PC-3 (cell line): ENCODE results near the gene PALD1. TPM values are rescaled to one million over a fixed set of nuclear protein-coding genes. Genes with fewer than 3 reads are reported as not detected.

Experiments
- ATAC-seq: fragments of 200-7000 bp; cut with Tn5 transposase; 2 replicates; pipeline ENCODE4 v1.9.1; 2020; ENCODE audit warnings: mild to moderate bottlenecking, moderate library complexity
- BruUV-seq: library from RNA; stranded (reverse); fragments of 400-500 nt; replicated peaks from 2 replicates; lab custom pipeline; 2021; lab: Mats Ljungman, UMichigan
- CTCF ChIA-PET: fragments of 300-600 bp; sonication (Branson Sonifier 250); formaldehyde crosslinking; loops from one replicate; lab custom pipeline; 2022; ENCODE audit warnings: antibody characterized with exemption; lab: Charles Lee
- POLR2A ChIA-PET: fragments of 300-600 bp; sonication (Branson Sonifier 250); formaldehyde crosslinking; loops from one replicate; lab custom pipeline; 2022; ENCODE audit warnings: antibody characterized with exemption; ENCODE audit not compliant: unreplicated experiment; lab: Charles Lee
- DNase-seq: peaks from one replicate; pipeline ENCODE4 v3.0.0-alpha.2; 2015
- H2AFZ ChIP-seq: fragments of 300-600 bp; sonication (generic); 2 replicates; pipeline ENCODE4 v1.6.0; 2016; ENCODE audit warnings: antibody characterized with exemption, low read length
- H3F3A ChIP-seq: fragments of 300-600 bp; sonication (generic); one replicate; pipeline ENCODE4 v1.6.0; 2017; ENCODE audit warnings: antibody characterized with exemption, low read length, control low read depth, mild to moderate bottlenecking; ENCODE audit not compliant: unreplicated experiment
- H3K27ac ChIP-seq: fragments of 300-600 bp; sonication (generic); 2 replicates; pipeline ENCODE4 v1.5.1; 2016; ENCODE audit warnings: mild to moderate bottlenecking, low read length
- H3K27me3 ChIP-seq: fragments of 300-600 bp; sonication (generic); 2 replicates; pipeline ENCODE4 v1.6.1; 2016; ENCODE audit warnings: low read length, mixed read lengths
- H3K36me3 ChIP-seq: fragments of 300-600 bp; sonication (generic); 2 replicates; pipeline ENCODE4 v1.6.1; 2016; ENCODE audit warnings: low read depth, mixed run types, low read length, mixed read lengths
- H3K4me1 ChIP-seq: fragments of 300-600 bp; sonication (generic); 2 replicates; pipeline ENCODE4 v1.5.1; 2016; ENCODE audit warnings: low read length; ENCODE audit not compliant: insufficient read depth
- H3K4me2 ChIP-seq: fragments of 300-600 bp; sonication (generic); 2 replicates; pipeline ENCODE4 v1.6.0; 2016; ENCODE audit warnings: low read length
- H3K4me3 ChIP-seq: fragments of 300-600 bp; sonication (generic); 2 replicates; pipeline ENCODE4 v1.5.1; 2016; ENCODE audit warnings: mild to moderate bottlenecking, low read length, mixed read lengths
- H3K79me2 ChIP-seq: fragments of 300-600 bp; sonication (generic); 2 replicates; pipeline ENCODE4 v1.6.1; 2017; ENCODE audit warnings: low read length, mixed read lengths
- H3K9ac ChIP-seq: fragments of 300-600 bp; sonication (generic); 2 replicates; pipeline ENCODE4 v1.6.0; 2016; ENCODE audit warnings: mild to moderate bottlenecking, low read length
- H3K9me2 ChIP-seq: fragments of 300-600 bp; sonication (generic); replicated peaks from 2 replicates; pipeline ENCODE4 v1.6.1; 2016; ENCODE audit warnings: mixed run types, low read length, mixed read lengths
- H3K9me3 ChIP-seq: fragments of 300-600 bp; sonication (generic); 2 replicates; pipeline ENCODE4 v1.6.1; 2016; ENCODE audit warnings: low read length, mixed read lengths
- H4K20me1 ChIP-seq: fragments of 300-600 bp; sonication (generic); 2 replicates; pipeline ENCODE4 v1.6.1; 2016; ENCODE audit warnings: low read length, mixed read lengths
- CTCF ChIP-seq: fragments of 300-600 bp; sonication (generic); conservative IDR thresholded peaks from 2 replicates; pipeline ENCODE4 v1.5.1; 2017; ENCODE audit warnings: antibody characterized with exemption, low read depth, mild to moderate bottlenecking, low read length
- EZH2 ChIP-seq: fragments of 300-600 bp; sonication (generic); IDR thresholded peaks from one replicate; pipeline ENCODE4 v1.6.1; 2017; ENCODE audit warnings: antibody characterized with exemption, mild to moderate bottlenecking, low read length; ENCODE audit not compliant: unreplicated experiment
- EZH2phosphoT487 ChIP-seq: fragments of 300-600 bp; sonication (generic); IDR thresholded peaks from 2 replicates; pipeline ENCODE4 v1.6.1; 2018; ENCODE audit warnings: mild to moderate bottlenecking, antibody characterized with exemption, low read length, borderline replicate concordance
- intact Hi-C: fragments of 100-400 bp; cut with micrococcal nuclease; formaldehyde crosslinking; loops from 2 replicates; pipeline ENCODE4 v1.9.0; 2023
- total RNA-seq: library from RNA; depleted of rRNA; stranded (reverse); fragments of >200 nt; gene quantifications from 2 replicates; pipeline ENCODE4 v1.2.3, GENCODE V29; 2014

The PALD1 gene
- total RNA-seq, 1 experiment from 2014 or later = 0.80 TPM

DNA sequence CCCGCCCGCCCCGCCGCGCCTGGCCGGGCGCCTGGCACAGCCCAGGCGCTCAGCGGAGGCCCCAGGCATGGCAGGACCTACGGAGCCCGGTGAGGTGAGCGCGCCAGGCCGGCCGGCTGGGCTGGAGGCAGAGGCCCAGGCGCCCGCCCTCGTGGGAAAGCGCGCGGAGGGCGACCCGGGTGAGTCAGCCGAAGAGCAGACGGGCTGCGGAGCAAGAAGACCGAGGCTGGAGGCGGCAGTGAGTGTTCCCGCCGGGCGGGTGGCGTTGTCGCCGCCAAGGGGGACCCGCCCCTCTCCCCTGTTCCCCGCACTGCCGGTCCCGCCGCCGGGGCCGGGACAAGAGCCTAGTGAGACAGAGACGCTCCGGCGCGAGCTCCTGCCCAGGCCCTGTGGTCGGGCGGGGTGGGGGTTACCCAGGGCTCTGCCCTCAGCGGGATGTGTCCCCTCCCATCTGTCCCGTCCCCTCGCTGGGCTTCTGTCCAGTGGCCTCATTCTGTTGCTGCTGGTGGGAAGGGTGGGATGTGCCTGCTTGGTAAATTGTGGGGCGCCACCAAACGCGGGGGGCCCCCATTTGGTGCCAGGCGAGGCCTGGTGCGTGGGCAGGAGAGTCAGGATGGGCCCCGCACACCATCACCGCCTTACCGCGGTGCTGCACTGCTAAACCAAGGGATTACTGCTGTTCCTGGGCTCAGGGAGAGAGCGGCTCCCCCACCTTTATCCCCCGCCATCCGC is 20.1 kb upstream of the PALD1 start:
- H2AFZ ChIP-seq = peak overlapping the region; percentile 76
- CTCF ChIA-PET = interaction anchor here (1.0 kb wide), 1 partner anchor 237 kb away, joined by 3 read pairs; no protein-coding TSS in a partner anchor

GRCh38 chr10:70459061-70459773 is 19.4 kb upstream of the PALD1 start:
- TF ChIP-seq EZH2 (no peak), EZH2phosphoT487 (no peak), CTCF (no peak)
- no peak for ATAC-seq
- intact Hi-C loops = no loop called here
- DNase-seq = no peak
- no TSS peak for BruUV-seq
- no peaks in the 10 kb centered on the region for H3K9me3 ChIP-seq
- ChIA-PET POLR2A (no interaction called here), CTCF (no interaction called here)
- H3K27ac ChIP-seq = no peak overlapping the region
- no peak overlapping the region for H3K4me3 ChIP-seq
- no peak overlapping the region for H3K9ac ChIP-seq
- no peaks in the 10 kb centered on the region for H3K27me3 ChIP-seq
- H3F3A ChIP-seq = no peaks in the 10 kb centered on the region
- peaks cover 27% of the 10 kb centered on the region for H3K4me1 ChIP-seq
- no peaks in the 10 kb centered on the region for H4K20me1 ChIP-seq
- no peaks in the 10 kb centered on the region for H3K36me3 ChIP-seq
- H3K9me2 ChIP-seq = no peaks in the 10 kb centered on the region
- H3K4me2 ChIP-seq = no peak overlapping the region
- no peak overlapping the region for H2AFZ ChIP-seq
- H3K79me2 ChIP-seq = no peaks in the 10 kb centered on the region

More for the DNA sequence above, 20.1 kb upstream of the PALD1 start:
- Histone ChIP-seq H3K36me3 (no peaks in the 10 kb centered on the region), H3K9ac (no peak overlapping the region), H3K9me2 (no peaks in the 10 kb centered on the region), H3K9me3 (no peaks in the 10 kb centered on the region), H3K79me2 (no peaks in the 10 kb centered on the region), H3K27ac (no peak overlapping the region), H3K4me1 (peaks cover 27% of the 10 kb centered on the region), H3K4me3 (peak overlapping the region; percentile 48), H4K20me1 (no peaks in the 10 kb centered on the region), H3K27me3 (no peaks in the 10 kb centered on the region), H3K4me2 (peak overlapping the region; percentile 76), H3F3A (no peaks in the 10 kb centered on the region)
- ATAC-seq (peak; percentile 65), DNase-seq (peak; percentile 89)
- TF ChIP-seq EZH2phosphoT487 = peak; percentile 87
- no peak for TF ChIP-seq CTCF
- no peak for TF ChIP-seq EZH2
- intact Hi-C loops = no loop called here
- POLR2A ChIA-PET = no interaction called here
- BruUV-seq = no TSS peak
